CD14-positive monocyte (primary cell): ENCODE measurements around the gene FOXRED2. TPM values are rescaled to one million over a fixed set of nuclear protein-coding genes. Genes with fewer than 3 reads are reported as not detected.
"Not testable (repeated sequence)": the region's sequence is repeated elsewhere in the genome, so short reads cannot be mapped to it uniquely, and the experiment has no call there.

Experiments
- DNase-seq, 3 donors: peaks; one replicate each; pipeline ENCODE4 v3.0.0-alpha.2; 2011 to 2022
- H2AFZ ChIP-seq: 2 replicates; pipeline ENCODE4 v1.6.0; 2012; ENCODE audit warnings: mild to moderate bottlenecking, low read depth, low read length, inconsistent platforms; ENCODE audit not compliant: insufficient read depth, poor library complexity, severe bottlenecking
- H3K27ac ChIP-seq, 2 donors: 1 replicate in 1 of 2; 2 replicates in 1 of 2; pipeline ENCODE4 v1.5.1; 2012 to 2013; ENCODE audit warnings: low read length in 2 of 2, control low read depth in 1 of 2, inconsistent platforms in 1 of 2, low read depth in 1 of 2, mild to moderate bottlenecking in 1 of 2
- H3K27me3 ChIP-seq, 2 donors: one replicate each; pipeline versions ENCODE4 v1.6.0 to v1.6.1; 2011 to 2013; ENCODE audit warnings: low read length in 2 of 2; ENCODE audit not compliant: control insufficient read depth in 2 of 2, insufficient read depth in 2 of 2
- H3K36me3 ChIP-seq, 2 donors: replicated peaks in 1 of 2; 1 replicate in 1 of 2; 2 replicates in 1 of 2; pipeline versions ENCODE4 v1.5.1 to v1.6.1; 2012 to 2013; ENCODE audit warnings: low read length in 2 of 2, control low read depth in 1 of 2, inconsistent platforms in 1 of 2, mild to moderate bottlenecking in 1 of 2; ENCODE audit not compliant: insufficient read depth in 2 of 2, control insufficient read depth in 1 of 2
- H3K4me1 ChIP-seq, 2 donors: 1 replicate in 1 of 2; 2 replicates in 1 of 2; pipeline versions ENCODE4 v1.5.1 to v1.6.1; 2012 to 2013; ENCODE audit warnings: low read length in 2 of 2, control low read depth in 1 of 2, inconsistent platforms in 1 of 2, mild to moderate bottlenecking in 1 of 2, moderate library complexity in 1 of 2; ENCODE audit not compliant: insufficient read depth in 2 of 2, control insufficient read depth in 1 of 2
- H3K4me2 ChIP-seq: replicated peaks from 2 replicates; pipeline ENCODE3; 2012; ENCODE audit warnings: low read length, moderate library complexity, mild to moderate bottlenecking; ENCODE audit not compliant: poor library complexity, severe bottlenecking; ENCODE audit errors: extremely low read depth
- H3K4me3 ChIP-seq, 3 experiments: fragments of 200-600 bp in 1 of 3; sonication (generic) in 1 of 3; replicated peaks in 1 of 3; 1 replicate in 2 of 3; 2 replicates in 1 of 3; pipeline ENCODE4 v1.5.1; 2011 to 2013; ENCODE audit warnings: low read length in 3 of 3, mild to moderate bottlenecking in 3 of 3, control low read depth in 2 of 3, low read depth in 2 of 3, inconsistent platforms in 1 of 3, moderate library complexity in 1 of 3
- H3K79me2 ChIP-seq: 2 replicates; pipeline ENCODE4 v1.6.0; 2012; ENCODE audit warnings: mild to moderate bottlenecking, control low read depth, inconsistent platforms, low read length, moderate library complexity; ENCODE audit not compliant: insufficient read depth
- H3K9ac ChIP-seq: 2 replicates; pipeline ENCODE4 v1.6.0; 2017; ENCODE audit warnings: low read length, mild to moderate bottlenecking; ENCODE audit not compliant: insufficient read depth, poor library complexity, severe bottlenecking
- H3K9me3 ChIP-seq, 2 donors: replicated peaks in 1 of 2; 1 replicate in 1 of 2; 2 replicates in 1 of 2; pipeline versions ENCODE4 v1.5.1 to v1.6.1; 2012 to 2013; ENCODE audit warnings: low read length in 2 of 2, control low read depth in 1 of 2; ENCODE audit not compliant: control insufficient read depth in 1 of 2, insufficient read depth in 1 of 2
- H4K20me1 ChIP-seq: 2 replicates; pipeline ENCODE4 v1.6.0; 2012; ENCODE audit warnings: mild to moderate bottlenecking, low read length, control low read depth, moderate library complexity; ENCODE audit not compliant: insufficient read depth
- H3K27ac Mint-ChIP-seq, 7 donors: one replicate each; pipeline ENCODE4 v1.8.0; 2020; ENCODE audit warnings: mild to moderate bottlenecking in 7 of 7, mixed read lengths in 7 of 7, moderate library complexity in 6 of 7, inconsistent platforms in 2 of 7
- H3K27me3 Mint-ChIP-seq, 3 donors: one replicate each; pipeline ENCODE4 v1.8.0; 2021 to 2022; ENCODE audit warnings: low read depth in 3 of 3, mild to moderate bottlenecking in 3 of 3, mixed read lengths in 3 of 3, moderate library complexity in 3 of 3, inconsistent platforms in 1 of 3
- H3K36me3 Mint-ChIP-seq, 2 donors: one replicate each; pipeline ENCODE4 v1.8.0; 2020; ENCODE audit warnings: mixed read lengths in 2 of 2, inconsistent platforms in 1 of 2, mild to moderate bottlenecking in 1 of 2
- H3K4me1 Mint-ChIP-seq: one replicate; pipeline ENCODE4 v1.8.0; 2020; ENCODE audit warnings: mild to moderate bottlenecking, mixed read lengths
- H3K4me3 Mint-ChIP-seq, 2 donors: one replicate each; pipeline ENCODE4 v1.8.0; 2020; ENCODE audit warnings: mild to moderate bottlenecking in 2 of 2, mixed read lengths in 2 of 2, moderate library complexity in 1 of 2
- H3K9me3 Mint-ChIP-seq, 7 donors: one replicate each; pipeline ENCODE4 v1.8.0; 2020 to 2022; ENCODE audit warnings: mixed read lengths in 7 of 7, mild to moderate bottlenecking in 6 of 7, moderate library complexity in 6 of 7, inconsistent platforms in 2 of 7
- WGBS: methylation state at CpG from one replicate; pipeline ENCODE4 v1.1.5; 2013; ENCODE audit warnings: missing lambda C conversion rate; ENCODE audit not compliant: insufficient coverage; 5-methylcytosine and 5-hydroxymethylcytosine counted together
- intact Hi-C, 2 donors: fragments of 100-400 bp; cut with micrococcal nuclease; formaldehyde crosslinking; loops; one replicate each; pipeline versions ENCODE4 v1.15.0 to v1.15.1; 2023
- polyA plus RNA-seq, 3 donors: library from polyadenylated mRNA; depleted of rRNA in 1 of 3; unstranded in 2 of 3; stranded (reverse) in 1 of 3; fragments of 300-500 nt in 2 of 3; fragments of >200 nt in 1 of 3; fragmentation: Illumina TruSeq in 2 of 3; gene quantifications; 1 replicate in 2 of 3; 2 replicates in 1 of 3; pipeline ENCODE4 v1.2.3, GENCODE V29; 2012 to 2021
- TF ChIP-seq, protein P1 (sequence below): fragments of 200-600 bp; IDR thresholded peaks from one replicate; pipeline ENCODE4 v1.8.0; 2022; ENCODE audit warnings: antibody characterized with exemption, mild to moderate bottlenecking

Gene FOXRED2
- polyA plus RNA-seq, 3 donors = 1.5 to 2.0 (median 1.9) TPM

DNA sequence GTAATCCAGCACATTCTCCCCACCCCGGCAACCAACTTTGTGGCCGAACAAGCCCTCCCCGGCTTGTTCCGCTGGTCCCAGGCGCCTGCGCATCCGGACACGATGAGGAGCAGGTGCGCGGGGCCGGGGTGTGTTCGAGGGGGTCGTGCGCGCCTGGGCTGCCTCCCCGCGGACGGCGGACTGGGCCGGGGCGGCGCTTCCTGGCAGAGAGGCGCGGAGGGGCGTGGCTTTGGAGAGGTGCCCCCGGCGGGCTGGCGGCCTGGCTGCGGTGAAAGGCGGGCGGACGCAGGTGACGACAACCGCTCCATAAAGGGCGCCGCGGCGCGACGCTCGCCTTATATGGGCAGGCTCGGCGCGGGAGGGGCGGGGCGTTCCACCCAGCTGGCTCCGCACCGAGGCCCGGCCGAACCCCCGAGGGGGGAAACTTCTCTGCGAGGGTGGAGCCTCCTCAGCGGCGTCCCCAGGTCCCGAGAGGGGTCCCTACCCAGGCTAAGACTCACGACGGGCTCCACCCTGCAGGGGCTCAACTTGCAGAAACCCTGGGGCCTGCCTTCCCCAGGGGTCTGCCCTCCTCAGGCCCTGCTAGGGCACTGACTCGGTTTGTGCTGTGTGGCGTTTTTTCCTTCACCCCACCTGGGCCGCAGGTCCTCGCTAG, 51.8 kb downstream of the FOXRED2 start:
- peaks cover 67 to 75% of the 10 kb centered on the region in 2 donors for H3K4me1 ChIP-seq
- intact Hi-C loops = loop anchor here (5.0 kb wide), 2 partner anchors 68 to 123 kb away; partner anchors contain the start of gene MYH9 (in 2 of the 2)
- H3K4me2 ChIP-seq = peak overlapping the region; percentile 97
- H3K9me3 ChIP-seq = no peaks in the 10 kb centered on the region
- H4K20me1 ChIP-seq = no peaks in the 10 kb centered on the region
- Mint-ChIP-seq H3K4me1 (peaks cover 58% of the 10 kb centered on the region), H3K27ac (peak overlapping the region; percentile 18 to 90 (median 76)), H3K9me3 (peaks cover 0 to 2% (median 0%) of the 10 kb centered on the region in 7 donors), H3K27me3 (peaks cover 0 to 2% (median under 1%) of the 10 kb centered on the region in 3 donors), H3K36me3 (no peaks in the 10 kb centered on the region), H3K4me3 (peak overlapping the region; percentile 70 to 71)
- no peaks in the 10 kb centered on the region for H3K36me3 ChIP-seq
- H3K27ac ChIP-seq = peak overlapping the region; percentile 37 to 67
- no peaks in the 10 kb centered on the region for H3K27me3 ChIP-seq
- WGBS = under 1% methylated on average over 57 of the region's 61 CpGs
- H3K79me2 ChIP-seq = peaks cover 11% of the 10 kb centered on the region
- peak overlapping the region; percentile 72 for H3K9ac ChIP-seq
- DNase-seq = peak; percentile 63 to 84 (median 77)
- H3K4me3 ChIP-seq = peak overlapping the region; percentile 28 to 85 (median 48)
- TF ChIP-seq, protein P1, sequence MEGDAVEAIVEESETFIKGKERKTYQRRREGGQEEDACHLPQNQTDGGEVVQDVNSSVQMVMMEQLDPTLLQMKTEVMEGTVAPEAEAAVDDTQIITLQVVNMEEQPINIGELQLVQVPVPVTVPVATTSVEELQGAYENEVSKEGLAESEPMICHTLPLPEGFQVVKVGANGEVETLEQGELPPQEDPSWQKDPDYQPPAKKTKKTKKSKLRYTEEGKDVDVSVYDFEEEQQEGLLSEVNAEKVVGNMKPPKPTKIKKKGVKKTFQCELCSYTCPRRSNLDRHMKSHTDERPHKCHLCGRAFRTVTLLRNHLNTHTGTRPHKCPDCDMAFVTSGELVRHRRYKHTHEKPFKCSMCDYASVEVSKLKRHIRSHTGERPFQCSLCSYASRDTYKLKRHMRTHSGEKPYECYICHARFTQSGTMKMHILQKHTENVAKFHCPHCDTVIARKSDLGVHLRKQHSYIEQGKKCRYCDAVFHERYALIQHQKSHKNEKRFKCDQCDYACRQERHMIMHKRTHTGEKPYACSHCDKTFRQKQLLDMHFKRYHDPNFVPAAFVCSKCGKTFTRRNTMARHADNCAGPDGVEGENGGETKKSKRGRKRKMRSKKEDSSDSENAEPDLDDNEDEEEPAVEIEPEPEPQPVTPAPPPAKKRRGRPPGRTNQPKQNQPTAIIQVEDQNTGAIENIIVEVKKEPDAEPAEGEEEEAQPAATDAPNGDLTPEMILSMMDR = no peak
- peak overlapping the region; percentile 89 for H2AFZ ChIP-seq

DNA sequence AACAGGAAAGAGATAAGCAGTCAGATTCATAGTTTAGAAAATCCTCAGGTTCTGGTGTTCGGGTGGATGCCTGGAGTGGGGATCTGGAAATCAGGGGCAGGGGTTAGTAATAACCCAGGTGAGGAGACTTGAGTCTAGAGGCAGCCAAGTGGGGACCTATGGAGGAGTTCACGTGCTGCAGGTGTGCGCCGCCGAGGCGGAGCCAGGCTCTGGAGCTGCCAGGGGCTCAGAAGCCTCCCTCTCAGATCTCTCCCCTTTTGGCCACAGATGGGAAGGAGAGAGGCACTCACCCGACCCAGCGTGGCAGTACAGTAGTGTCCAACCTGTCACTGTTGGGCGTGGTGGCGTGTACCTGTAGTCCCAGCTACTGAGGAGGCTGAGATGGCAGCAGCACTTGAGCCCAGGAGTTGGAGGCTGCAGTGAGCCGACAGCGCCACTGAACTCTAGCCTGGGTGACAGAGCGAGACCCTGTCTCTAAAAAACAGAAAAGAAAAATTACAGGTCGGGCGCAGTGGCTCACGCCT, 52.9 kb downstream of the FOXRED2 start:
- H3K4me2 ChIP-seq = no peak overlapping the region
- H3K4me1 ChIP-seq = peaks cover 78 to 86% of the 10 kb centered on the region in 2 donors
- no peaks in the 10 kb centered on the region for H3K9me3 ChIP-seq
- Mint-ChIP-seq H3K4me3 (peak overlapping the region; percentile 70 to 71), H3K9me3 (peaks cover 0 to 2% (median 0%) of the 10 kb centered on the region in 7 donors), H3K36me3 (no peaks in the 10 kb centered on the region), H3K27ac (peak overlapping the region in 5 of 7 donors; percentile 54 to 87 (median 60)), H3K27me3 (peaks cover 0 to 2% (median 0%) of the 10 kb centered on the region in 3 donors), H3K4me1 (peaks cover 69% of the 10 kb centered on the region)
- peaks cover 11% of the 10 kb centered on the region for H3K79me2 ChIP-seq
- DNase-seq = no peak
- H3K4me3 ChIP-seq = peak overlapping the region in 1 of 3 experiments; percentile 85
- H3K9ac ChIP-seq = no peak overlapping the region
- WGBS = 92% methylated on average over 5 of the region's 16 CpGs
- H2AFZ ChIP-seq = no peak overlapping the region
- H3K27me3 ChIP-seq = no peaks in the 10 kb centered on the region
- TF ChIP-seq, protein P1 = no peak
- H3K36me3 ChIP-seq = no peaks in the 10 kb centered on the region
- no peak overlapping the region for H3K27ac ChIP-seq
- intact Hi-C loops = loop anchor here (5.0 kb wide), 2 partner anchors 67 to 122 kb away; partner anchors contain the start of gene MYH9 (in 2 of the 2)
- H4K20me1 ChIP-seq = no peaks in the 10 kb centered on the region

DNA sequence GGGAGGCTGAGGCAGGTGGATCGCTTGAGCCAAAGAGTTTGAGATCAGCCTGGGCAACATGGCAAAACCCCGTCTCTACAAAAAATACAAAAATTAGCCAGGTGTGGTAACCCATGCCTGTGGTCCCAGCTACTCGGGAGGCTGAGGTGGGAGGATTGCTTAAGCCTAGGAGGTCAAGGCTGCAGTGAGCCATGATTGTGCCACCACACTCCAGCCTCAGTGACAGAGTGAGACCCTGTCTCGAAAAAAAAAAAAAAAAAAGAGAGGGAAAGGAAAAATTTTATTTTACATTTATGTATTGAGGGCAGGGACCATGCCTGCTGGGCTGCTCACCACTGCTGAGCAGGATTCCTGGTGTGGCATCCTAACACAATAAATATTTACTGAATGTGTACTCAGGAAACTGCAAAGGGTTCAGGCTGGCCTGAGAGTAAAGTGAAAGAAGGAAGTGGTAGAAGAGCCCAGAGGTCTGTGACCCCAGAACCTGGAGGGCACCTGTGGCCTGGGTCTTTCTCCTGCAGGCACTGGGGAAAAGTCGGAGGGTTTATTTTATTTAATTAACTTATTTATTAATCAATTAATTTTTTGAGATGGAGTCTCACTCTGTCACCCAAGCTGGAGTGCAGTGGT, 53.7 kb downstream of the FOXRED2 start:
- no CpG with 5 or more reads among the region's 5 CpGs for WGBS
- Histone ChIP-seq H3K4me3 (peak overlapping the region in 1 of 3 experiments; percentile 18), H3K4me2 (peak overlapping the region; percentile 45), H3K79me2 (peaks cover 11% of the 10 kb centered on the region), H3K4me1 (peaks cover 87 to 92% of the 10 kb centered on the region in 2 donors), H3K27ac (peak overlapping the region in 1 of 2 donors; percentile 63)
- not testable (repeated sequence) for H3K27me3 ChIP-seq, H3K9me3 ChIP-seq, H3K36me3 ChIP-seq, H2AFZ ChIP-seq, H3K36me3 Mint-ChIP-seq, H3K27me3 Mint-ChIP-seq, H3K9me3 Mint-ChIP-seq, H3K9ac ChIP-seq, H4K20me1 ChIP-seq
- peak overlapping the region in 1 of 2 donors; percentile 7 for H3K4me3 Mint-ChIP-seq
- H3K4me1 Mint-ChIP-seq = peaks cover 76% of the 10 kb centered on the region
- intact Hi-C loops = loop anchor here (5.0 kb wide), 2 partner anchors 66 to 121 kb away; partner anchors contain the start of gene MYH9 (in 2 of the 2)
- DNase-seq = peak in 1 of 3 donors; percentile 35
- peak overlapping the region in 6 of 7 donors; percentile 50 to 98 (median 84) for H3K27ac Mint-ChIP-seq
